H1 (cell line): ENCODE data around the gene AOPEP. TPM values are rescaled to one million over a fixed set of nuclear protein-coding genes. Genes with fewer than 3 reads are reported as not detected.

Experiments
- CTCF ChIA-PET: fragments of 300-600 bp; sonication (Branson Sonifier 250); formaldehyde crosslinking; loops from one replicate; lab custom pipeline; 2021; ENCODE audit not compliant: partially characterized antibody; lab: Charles Lee
- POLR2A ChIA-PET: fragments of 300-600 bp; sonication (Branson Sonifier 250); formaldehyde crosslinking; loops from one replicate; lab custom pipeline; 2021; ENCODE audit warnings: inconsistent platforms; ENCODE audit not compliant: partially characterized antibody; lab: Charles Lee
- DNase-seq, 2 experiments: peaks; one replicate each; pipeline versions ENCODE4 v3.0.0 to v3.0.0-alpha.2; 2010 to 2022; ENCODE audit warnings: low spot score in 2 of 2, low read depth in 1 of 2, mixed read lengths in 1 of 2
- FAIRE-seq: peaks from 2 replicates; lab custom pipeline; 2011; peaks lifted over from hg19 to GRCh38; lab: Jason Lieb, UNC
- H2AFZ ChIP-seq: 2 replicates; pipeline ENCODE4 v1.8.1; 2012; ENCODE audit warnings: low read length, inconsistent platforms
- H2AK5ac ChIP-seq: 2 replicates; pipeline ENCODE4 v1.6.1; 2013; ENCODE audit warnings: low read depth, low read length
- H2BK120ac ChIP-seq: replicated peaks from 2 replicates; pipeline ENCODE3; 2013; ENCODE audit warnings: low read depth, low read length, inconsistent platforms
- H2BK12ac ChIP-seq: 2 replicates; pipeline ENCODE4 v1.6.1; 2013; ENCODE audit warnings: low read depth, low read length
- H2BK15ac ChIP-seq: 2 replicates; pipeline ENCODE4 v1.6.1; 2013; ENCODE audit warnings: low read length
- H2BK20ac ChIP-seq: 2 replicates; pipeline ENCODE4 v1.6.1; 2013; ENCODE audit warnings: low read length
- H2BK5ac ChIP-seq: 2 replicates; pipeline ENCODE4 v1.6.1; 2013; ENCODE audit warnings: low read depth, low read length
- H3K14ac ChIP-seq: 2 replicates; pipeline ENCODE4 v1.6.1; 2013; ENCODE audit warnings: inconsistent platforms; ENCODE audit not compliant: insufficient read length
- H3K18ac ChIP-seq: 2 replicates; pipeline ENCODE4 v1.6.1; 2013; ENCODE audit warnings: low read length; ENCODE audit errors: extremely low read depth
- H3K23ac ChIP-seq: 2 replicates; pipeline ENCODE4 v1.6.1; 2013; ENCODE audit warnings: inconsistent platforms; ENCODE audit not compliant: insufficient read length
- H3K23me2 ChIP-seq: 2 replicates; pipeline ENCODE4 v1.6.1; 2013; ENCODE audit warnings: low read depth, low read length
- H3K27ac ChIP-seq: 2 replicates; pipeline ENCODE4 v1.6.1; 2011; ENCODE audit warnings: low read depth, low read length, inconsistent platforms
- H3K27me3 ChIP-seq, 4 experiments: replicated peaks in 1 of 4; 1 replicate in 1 of 4; 2 replicates in 3 of 4; pipeline versions ENCODE4 v1.6.1 to v1.8.1; 2011 to 2013; ENCODE audit warnings: low read length in 3 of 4, mild to moderate bottlenecking in 3 of 4, inconsistent platforms in 2 of 4, mixed read lengths in 2 of 4, moderate library complexity in 1 of 4; ENCODE audit not compliant: control insufficient read depth in 3 of 4, insufficient read depth in 3 of 4; ENCODE audit errors: extremely low read depth in 1 of 4
- H3K36me3 ChIP-seq, 4 experiments: 2 replicates each; pipeline versions ENCODE4 v1.6.1 to v1.8.1; 2011 to 2013; ENCODE audit warnings: mild to moderate bottlenecking in 4 of 4, low read length in 3 of 4, moderate library complexity in 2 of 4, control low read depth in 1 of 4, inconsistent platforms in 1 of 4; ENCODE audit not compliant: insufficient read depth in 4 of 4, control insufficient read depth in 2 of 4
- H3K4ac ChIP-seq: replicated peaks from 2 replicates; pipeline ENCODE3; 2013; ENCODE audit warnings: low read length, low read depth, mixed read lengths, inconsistent platforms; ENCODE audit not compliant: insufficient read length
- H3K4me1 ChIP-seq, 4 experiments: replicated peaks in 1 of 4; 1 replicate in 1 of 4; 2 replicates in 3 of 4; pipeline versions ENCODE4 v1.6.1 to v1.8.1; 2011 to 2013; ENCODE audit warnings: low read length in 3 of 4, inconsistent platforms in 2 of 4, mixed read lengths in 1 of 4; ENCODE audit not compliant: insufficient read depth in 4 of 4, control insufficient read depth in 3 of 4
- H3K4me2 ChIP-seq, 2 experiments: 2 replicates each; pipeline versions ENCODE4 v1.6.1 to v1.8.1; 2011 to 2013; ENCODE audit warnings: low read depth in 2 of 2, low read length in 2 of 2, control low read depth in 1 of 2, inconsistent platforms in 1 of 2, mild to moderate bottlenecking in 1 of 2; ENCODE audit not compliant: insufficient read depth in 1 of 2
- H3K4me3 ChIP-seq, 4 experiments: fragments of 200-600, 300-600 bp in 1 of 4; sonication (generic), shearing (Covaris generic), sonication (Bioruptor Twin) in 1 of 4; 2 replicates each; pipeline versions ENCODE4 v1.5.1 to v1.8.1; 2011 to 2016; ENCODE audit warnings: low read length in 4 of 4, low read depth in 3 of 4, control low read depth in 2 of 4, inconsistent platforms in 2 of 4, mild to moderate bottlenecking in 2 of 4, mixed read lengths in 1 of 4, moderate library complexity in 1 of 4; ENCODE audit not compliant: insufficient read depth in 2 of 4; ENCODE audit errors: extremely low read depth in 1 of 4
- H3K56ac ChIP-seq: replicated peaks from 2 replicates; pipeline ENCODE3; 2013; ENCODE audit warnings: low read depth, mild to moderate bottlenecking, mixed read lengths, low read length, inconsistent platforms; ENCODE audit not compliant: insufficient read length
- H3K79me1 ChIP-seq: 2 replicates; pipeline ENCODE4 v1.6.1; 2013; ENCODE audit warnings: low read depth, low read length, control low read depth
- H3K79me2 ChIP-seq, 2 experiments: 2 replicates each; pipeline versions ENCODE4 v1.6.1 to v1.8.1; 2012 to 2013; ENCODE audit warnings: low read length in 2 of 2, mild to moderate bottlenecking in 2 of 2, inconsistent platforms in 1 of 2; ENCODE audit not compliant: insufficient read depth in 2 of 2, control insufficient read depth in 1 of 2
- H3K9ac ChIP-seq, 4 experiments: replicated peaks in 1 of 4; 1 replicate in 1 of 4; 2 replicates in 3 of 4; pipeline versions ENCODE4 v1.6.1 to v1.8.1; 2011 to 2013; ENCODE audit warnings: low read depth in 3 of 4, low read length in 3 of 4, control low read depth in 2 of 4, mild to moderate bottlenecking in 2 of 4, moderate library complexity in 2 of 4, inconsistent platforms in 1 of 4; ENCODE audit errors: extremely low read depth in 1 of 4
- H3K9me3 ChIP-seq, 2 experiments: 2 replicates each; pipeline versions ENCODE4 v1.6.1 to v1.8.1; 2012 to 2013; ENCODE audit warnings: mild to moderate bottlenecking in 2 of 2, moderate library complexity in 2 of 2, control low read depth in 1 of 2, inconsistent platforms in 1 of 2, low read depth in 1 of 2, low read length in 1 of 2, mixed read lengths in 1 of 2; ENCODE audit not compliant: insufficient read depth in 2 of 2
- H4K20me1 ChIP-seq, 2 experiments: replicated peaks in 1 of 2; 2 replicates each; pipeline versions ENCODE3 to v1.8.1; 2011 to 2013; ENCODE audit warnings: inconsistent platforms in 2 of 2, low read length in 2 of 2, mild to moderate bottlenecking in 1 of 2; ENCODE audit not compliant: insufficient read depth in 2 of 2, control insufficient read depth in 1 of 2
- H4K5ac ChIP-seq: 2 replicates; pipeline ENCODE4 v1.6.1; 2013; ENCODE audit warnings: low read length, low read depth, mixed read lengths, inconsistent platforms; ENCODE audit not compliant: insufficient read length
- H4K8ac ChIP-seq: 2 replicates; pipeline ENCODE4 v1.8.0; 2013; ENCODE audit warnings: mild to moderate bottlenecking, moderate library complexity, low read length, inconsistent platforms; ENCODE audit not compliant: insufficient read depth; ENCODE audit errors: extremely low read depth
- H4K91ac ChIP-seq: replicated peaks from 2 replicates; pipeline ENCODE3; 2013; ENCODE audit warnings: low read length, mixed read lengths, inconsistent platforms; ENCODE audit not compliant: insufficient read length
- BACH1 ChIP-seq: IDR thresholded peaks from 2 replicates; pipeline ENCODE4 v1.6.1; 2012; ENCODE audit warnings: low read length, improper control_type of control experiment
- CEBPB ChIP-seq: IDR thresholded peaks from 2 replicates; pipeline ENCODE4 v1.6.1; 2012; ENCODE audit warnings: low read depth, low read length
- JUN ChIP-seq: IDR thresholded peaks from 2 replicates; pipeline ENCODE4 v1.6.1; 2011; ENCODE audit warnings: low read depth, mild to moderate bottlenecking, improper control_type of control experiment, low read length
- KDM1A ChIP-seq: fragments of 200-600, 300-600 bp; sonication (generic); IDR thresholded peaks from 2 replicates; pipeline ENCODE4 v1.7.1; 2016; ENCODE audit warnings: mild to moderate bottlenecking, low read length, borderline replicate concordance
- KDM4A ChIP-seq: IDR thresholded peaks from one replicate; pipeline ENCODE4 v1.7.1; 2012; ENCODE audit warnings: low read depth, mild to moderate bottlenecking, moderate library complexity, low read length, inconsistent platforms; ENCODE audit not compliant: severe bottlenecking
- KDM5A ChIP-seq: fragments of 200-600 bp; IDR thresholded peaks from 2 replicates; pipeline ENCODE4 v1.7.1; 2012; ENCODE audit warnings: mild to moderate bottlenecking, low read length, inconsistent platforms, mixed read lengths
- NRF1 ChIP-seq: IDR thresholded peaks from 2 replicates; pipeline ENCODE4 v1.6.1; 2011; ENCODE audit warnings: mild to moderate bottlenecking, low read depth, low read length, improper control_type of control experiment
- PHF8 ChIP-seq: fragments of 200-600 bp; sonication (generic); conservative IDR thresholded peaks from 2 replicates; pipeline ENCODE4 v1.7.1; 2012; ENCODE audit warnings: low read depth, mild to moderate bottlenecking, inconsistent platforms, low read length, moderate library complexity
- RFX5 ChIP-seq: IDR thresholded peaks from 2 replicates; pipeline ENCODE4 v1.6.1; 2011; ENCODE audit warnings: low read depth, low read length, improper control_type of control experiment, borderline replicate concordance
- RXRA ChIP-seq: IDR thresholded peaks from 2 replicates; pipeline ENCODE4 v1.6.1; 2011; ENCODE audit warnings: low read depth, mild to moderate bottlenecking, low read length, moderate library complexity; ENCODE audit not compliant: insufficient read depth
- SAP30 ChIP-seq: fragments of 300-600 bp; sonication (generic); IDR thresholded peaks from 2 replicates; pipeline ENCODE4 v1.7.1; 2012; ENCODE audit warnings: low read length, moderate library complexity, mild to moderate bottlenecking, inconsistent platforms; ENCODE audit not compliant: insufficient read depth, insufficient replicate concordance
- SIRT6 ChIP-seq: IDR thresholded peaks from one replicate; pipeline ENCODE4 v1.7.1; 2012; ENCODE audit warnings: low read length, inconsistent platforms
- SIX5 ChIP-seq: IDR thresholded peaks from 2 replicates; pipeline ENCODE4 v1.6.1; 2011; ENCODE audit warnings: mild to moderate bottlenecking, low read depth, low read length
- SUZ12 ChIP-seq: fragments of 200-600 bp; sonication (generic); IDR thresholded peaks from 2 replicates; pipeline ENCODE4 v1.6.1; 2012; ENCODE audit warnings: mild to moderate bottlenecking, inconsistent platforms, low read length, moderate library complexity, mixed read lengths
- TBP ChIP-seq: IDR thresholded peaks from 2 replicates; pipeline ENCODE4 v1.6.1; 2011; ENCODE audit warnings: low read depth, low read length, improper control_type of control experiment
- YY1 ChIP-seq: IDR thresholded peaks from 2 replicates; pipeline ENCODE4 v1.6.1; 2011; ENCODE audit warnings: low read depth, mild to moderate bottlenecking, low read length
- WGBS, 2 experiments: shearing (Covaris generic) in 1 of 2; methylation state at CpG; one replicate each; pipeline versions ENCODE4 v1.1.6 to v1.1.7; 2013 to 2015; ENCODE audit warnings: low lambda C conversion rate in 2 of 2, mixed read lengths in 2 of 2, inconsistent platforms in 1 of 2, low coverage in 1 of 2, missing lambda C conversion rate in 1 of 2; ENCODE audit not compliant: insufficient replicate concordance in 2 of 2, insufficient coverage in 1 of 2, insufficient read length in 1 of 2; ENCODE audit errors: extremely low coverage in 1 of 2, missing lambda C conversion rate in 1 of 2; 5-methylcytosine and 5-hydroxymethylcytosine counted together
- polyA plus RNA-seq, 7 experiments: library from polyadenylated mRNA; depleted of rRNA in 3 of 7; stranded (reverse) in 5 of 7; unstranded in 2 of 7; fragments of >200 nt in 5 of 7; fragments of 200-250 nt in 2 of 7; gene quantifications; 1 replicate in 5 of 7; 2 replicates in 1 of 7; 4 replicates in 1 of 7; pipeline versions ENCODE4 v1.2.1 to v1.2.3, GENCODE V29; 2011 to 2013; ENCODE audit warnings: missing spikeins in 2 of 7, mixed read lengths in 2 of 7
- total RNA-seq: library from RNA; stranded (reverse); fragmentation: NEBNext Ultra II Directional; extraction: Animal tissue kit (Norgen Biotek cat#: 25700); gene quantifications from 2 replicates; pipeline ENCODE4 v1.2.1, GENCODE V29; 2021

Gene AOPEP
- total and polyA plus RNA-seq, 2 of the 8 experiments (the other 6 are each of a cell fraction or from before 2014, with no cell fraction given) = 6.1 to 14.3 TPM

- Histone ChIP-seq H3K4me3 (no peak overlapping the region), H3K27ac (no peak overlapping the region), H4K5ac (no peak overlapping the region), H3K18ac (no peak overlapping the region), H2AFZ (no peak overlapping the region), H3K4me1 (peaks cover 0 to 6% (median 5%) of the 10 kb centered on the region in 4 experiments; a peak in 2 of 7 replicates), H3K23ac (no peak overlapping the region), H4K91ac (no peak overlapping the region), H3K4ac (no peak overlapping the region), H2BK12ac (no peak overlapping the region), H3K4me2 (no peak overlapping the region), H3K27me3 (no peaks in the 10 kb centered on the region), H2BK5ac (no peak overlapping the region), H2BK20ac (no peak overlapping the region), H3K36me3 (no peaks in the 10 kb centered on the region), H2BK15ac (no peak overlapping the region), H3K14ac (no peak overlapping the region), H3K79me2 (no peaks in the 10 kb centered on the region), H3K79me1 (no peaks in the 10 kb centered on the region), H3K9me3 (no peaks in the 10 kb centered on the region), H3K23me2 (no peaks in the 10 kb centered on the region), H2BK120ac (no peak overlapping the region), H2AK5ac (no peak overlapping the region), H3K56ac (no peak overlapping the region), H4K8ac (no peak overlapping the region), H4K20me1 (peaks cover 0 to 1% of the 10 kb centered on the region in 2 experiments), H3K9ac (no peak overlapping the region)
- ChIA-PET CTCF (interaction anchor here (0.7 to 2.5 kb wide), 4 partner anchors 49 to 141 kb away, joined by 3 to 10 read pairs (median 4); no protein-coding TSS in a partner anchor), POLR2A (no interaction called here)
- 85% methylated on average over 1 of the region's 1 CpG; no CpG with 5 or more reads in 1 of the 2 experiments for WGBS, 2 experiments
- FAIRE-seq = no peak
- no peak for DNase-seq
- TF ChIP-seq KDM5A = no peak
- TF ChIP-seq KDM4A = no peak
- TF ChIP-seq RFX5 = no peak
- TF ChIP-seq SAP30 = no peak
- TF ChIP-seq SIRT6 = no peak
- TF ChIP-seq NRF1 = no peak
- no peak for TF ChIP-seq SIX5
- TF ChIP-seq TBP = no peak
- no peak for TF ChIP-seq PHF8
- TF ChIP-seq KDM1A = no peak
- no peak for TF ChIP-seq JUN
- TF ChIP-seq CEBPB = no peak
- no peak for TF ChIP-seq RXRA
- no peak for TF ChIP-seq SUZ12
- no peak for TF ChIP-seq BACH1
- no peak for TF ChIP-seq YY1
Measured at GRCh38 chr9:94996641-94997040, 270.1 kb downstream of the AOPEP start.
